Left kidney (tissue), 8 donors: Measurements from ENCODE around the gene TRAK2. TPM values are rescaled to one million over a fixed set of nuclear protein-coding genes. Genes with fewer than 3 reads are reported as not detected.
A peak's percentile ranks its signal among the peaks of the same experiment; 100 is the strongest.
"Not testable (repeated sequence)": the region's sequence is repeated elsewhere in the genome, so short reads cannot be mapped to it uniquely, and the experiment has no call there.

Experiments
- DNase-seq: peaks from one replicate; pipeline ENCODE4 v3.0.0-alpha.2; 2013
- long read RNA-seq, 8 donors: transcript quantifications; one replicate each; lab custom pipeline, GENCODE V29; 2026
- polyA plus RNA-seq: library from polyadenylated mRNA; unstranded; fragments of 120-200 nt; gene quantifications from one replicate; pipeline ENCODE4 v1.2.1, GENCODE V29; 2013; ENCODE audit not compliant: insufficient read length

The TRAK2 gene, protein sequence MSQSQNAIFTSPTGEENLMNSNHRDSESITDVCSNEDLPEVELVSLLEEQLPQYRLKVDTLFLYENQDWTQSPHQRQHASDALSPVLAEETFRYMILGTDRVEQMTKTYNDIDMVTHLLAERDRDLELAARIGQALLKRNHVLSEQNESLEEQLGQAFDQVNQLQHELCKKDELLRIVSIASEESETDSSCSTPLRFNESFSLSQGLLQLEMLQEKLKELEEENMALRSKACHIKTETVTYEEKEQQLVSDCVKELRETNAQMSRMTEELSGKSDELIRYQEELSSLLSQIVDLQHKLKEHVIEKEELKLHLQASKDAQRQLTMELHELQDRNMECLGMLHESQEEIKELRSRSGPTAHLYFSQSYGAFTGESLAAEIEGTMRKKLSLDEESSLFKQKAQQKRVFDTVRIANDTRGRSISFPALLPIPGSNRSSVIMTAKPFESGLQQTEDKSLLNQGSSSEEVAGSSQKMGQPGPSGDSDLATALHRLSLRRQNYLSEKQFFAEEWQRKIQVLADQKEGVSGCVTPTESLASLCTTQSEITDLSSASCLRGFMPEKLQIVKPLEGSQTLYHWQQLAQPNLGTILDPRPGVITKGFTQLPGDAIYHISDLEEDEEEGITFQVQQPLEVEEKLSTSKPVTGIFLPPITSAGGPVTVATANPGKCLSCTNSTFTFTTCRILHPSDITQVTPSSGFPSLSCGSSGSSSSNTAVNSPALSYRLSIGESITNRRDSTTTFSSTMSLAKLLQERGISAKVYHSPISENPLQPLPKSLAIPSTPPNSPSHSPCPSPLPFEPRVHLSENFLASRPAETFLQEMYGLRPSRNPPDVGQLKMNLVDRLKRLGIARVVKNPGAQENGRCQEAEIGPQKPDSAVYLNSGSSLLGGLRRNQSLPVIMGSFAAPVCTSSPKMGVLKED
- polyA plus RNA-seq, result 48.8 TPM
- long read RNA-seq, donor 1, full-length matches to known transcripts, result 2 of 13 reads
- long read RNA-seq, donor 1, partial matches to known transcripts, result 11 of 13 reads
- long read RNA-seq, donor 1, other reads (novel, unspliced or antisense), result 0 of 13 reads
- long read RNA-seq, donor 2, full-length matches to known transcripts, result 2 of 2 reads
- long read RNA-seq, donor 2, partial matches to known transcripts, result 0 of 2 reads
- long read RNA-seq, donor 2, other reads (novel, unspliced or antisense), result 0 of 2 reads
- long read RNA-seq, donor 3, partial matches to known transcripts, result 5 of 24 reads
- long read RNA-seq, donor 3, other reads (novel, unspliced or antisense), result 19 of 24 reads
- long read RNA-seq, donor 4, result 0 reads
- long read RNA-seq, donor 5, full-length matches to known transcripts, result 3 of 3 reads
- long read RNA-seq, donor 5, partial matches to known transcripts, result 0 of 3 reads
- long read RNA-seq, donor 5, other reads (novel, unspliced or antisense), result 0 of 3 reads
- long read RNA-seq, donor 6, full-length matches to known transcripts, result 1 of 1 reads
- long read RNA-seq, donor 6, partial matches to known transcripts, result 0 of 1 reads
- long read RNA-seq, donor 6, other reads (novel, unspliced or antisense), result 0 of 1 reads
- long read RNA-seq, donor 7, full-length matches to known transcripts, result 5 of 10 reads
- long read RNA-seq, donor 7, partial matches to known transcripts, result 5 of 10 reads
- long read RNA-seq, donor 7, other reads (novel, unspliced or antisense), result 0 of 10 reads
- long read RNA-seq, donor 8, full-length matches to known transcripts, result 1 of 1 reads
- long read RNA-seq, donor 8, partial matches to known transcripts, result 0 of 1 reads
- long read RNA-seq, donor 8, other reads (novel, unspliced or antisense), result 0 of 1 reads

DNA sequence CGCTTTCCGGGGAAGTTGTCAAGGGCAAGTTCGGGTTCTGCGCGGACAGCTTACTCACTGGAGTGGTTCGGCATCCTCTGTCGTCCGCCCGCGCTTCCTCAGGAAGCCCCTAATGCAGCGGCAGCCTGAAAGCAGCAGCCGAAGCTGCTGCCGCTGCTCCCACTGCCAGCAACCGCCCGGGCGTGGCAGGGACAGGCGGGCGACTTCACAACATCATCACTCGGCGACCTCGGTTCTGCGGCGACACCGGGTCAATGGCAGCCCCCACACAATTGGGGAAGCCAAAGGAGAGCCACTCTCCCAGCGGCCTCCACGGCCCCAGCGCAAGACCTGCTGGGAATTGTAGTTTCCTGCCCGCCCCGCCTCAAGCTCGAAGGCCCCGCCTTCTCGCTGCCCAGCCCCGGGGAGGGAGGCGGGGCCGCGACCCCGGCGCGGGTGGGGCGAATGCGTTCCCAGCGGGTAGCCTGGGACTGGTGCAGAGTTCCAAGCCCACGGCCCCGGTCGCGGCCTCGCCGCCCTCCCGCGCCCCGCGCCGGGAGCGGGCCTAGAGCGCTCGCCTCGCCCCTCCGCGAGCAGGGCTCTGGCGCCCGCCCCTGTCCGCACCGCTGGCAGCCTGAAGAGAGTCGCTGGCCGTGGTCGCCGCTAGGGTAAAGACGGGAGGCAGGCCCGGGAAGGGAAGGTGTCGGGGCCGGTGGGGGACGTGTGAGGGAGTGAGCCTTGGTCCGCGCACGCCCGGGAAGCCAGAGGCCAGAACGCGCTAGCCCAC lies at the start of gene TRAK2, which contains the start of gene STRADB:
TSS of gene TRAK2 (minus strand) at position 167 of the 766 bp plus-strand sequence. CDS start 30,951 bp downstream, outside the sequence.
TSS of gene STRADB (plus strand) at position 449 of the 766 bp plus-strand sequence. CDS start 3,101 bp downstream, outside the sequence.
- peak; percentile 93 for DNase-seq

DNA sequence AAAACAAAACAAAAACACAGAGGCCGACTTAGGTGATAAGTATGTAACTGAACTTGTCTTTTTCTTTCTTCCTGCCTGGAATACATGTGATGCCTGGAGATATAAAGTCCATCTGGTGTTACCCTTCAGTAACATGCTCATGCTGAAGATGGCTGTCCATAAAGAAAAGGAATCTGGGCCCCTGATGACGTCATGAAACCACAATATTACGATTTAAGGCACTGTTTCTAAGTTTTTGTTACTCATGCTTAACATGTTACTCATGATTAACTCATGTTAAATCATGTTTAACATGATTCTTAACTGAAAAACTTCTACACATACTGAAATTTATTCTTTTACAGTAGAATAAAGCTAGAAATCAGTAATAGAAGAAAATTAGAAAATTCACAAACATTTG lies 49.3 kb upstream of the TRAK2 start:
- no peak for DNase-seq

DNA sequence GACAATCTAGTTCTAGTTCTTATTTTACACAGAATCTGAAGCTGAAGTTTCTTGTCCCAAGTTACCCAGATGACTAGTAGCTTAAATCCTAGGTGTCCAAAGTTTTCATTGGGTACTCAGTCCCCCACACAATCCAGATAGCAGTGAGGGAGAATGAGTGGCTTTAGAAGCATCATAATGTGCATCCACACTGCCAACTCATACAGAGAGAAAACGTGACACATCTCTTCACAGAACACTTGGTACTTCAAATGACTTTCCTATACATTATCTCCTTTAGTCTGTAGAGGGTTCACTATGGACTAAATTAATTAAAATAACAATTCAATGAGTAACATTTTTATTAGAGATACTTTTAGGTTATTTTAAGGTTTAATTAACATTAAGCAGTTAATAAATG lies 45.5 kb upstream of the TRAK2 start:
- no peak for DNase-seq

DNA sequence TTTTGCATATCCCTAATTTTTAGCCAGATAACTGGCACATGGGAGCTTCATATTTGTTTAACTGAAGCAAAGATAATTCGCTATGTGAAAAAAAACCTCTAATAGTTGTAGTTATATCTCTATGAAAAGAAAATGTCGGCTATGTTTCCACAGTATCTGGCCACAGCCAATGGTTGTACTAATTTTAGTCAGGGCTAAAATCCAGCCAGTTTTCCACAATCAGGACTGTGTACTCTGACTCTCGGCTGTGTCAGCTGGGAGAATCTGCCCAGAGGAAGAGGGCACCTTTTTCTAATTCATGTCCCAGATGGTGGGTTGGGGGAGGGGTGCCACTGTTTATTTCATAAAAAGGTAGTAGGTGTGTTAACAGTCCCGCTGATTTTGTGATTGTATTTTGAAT lies 39.0 kb upstream of the TRAK2 start:
- DNase-seq, result no peak

DNA sequence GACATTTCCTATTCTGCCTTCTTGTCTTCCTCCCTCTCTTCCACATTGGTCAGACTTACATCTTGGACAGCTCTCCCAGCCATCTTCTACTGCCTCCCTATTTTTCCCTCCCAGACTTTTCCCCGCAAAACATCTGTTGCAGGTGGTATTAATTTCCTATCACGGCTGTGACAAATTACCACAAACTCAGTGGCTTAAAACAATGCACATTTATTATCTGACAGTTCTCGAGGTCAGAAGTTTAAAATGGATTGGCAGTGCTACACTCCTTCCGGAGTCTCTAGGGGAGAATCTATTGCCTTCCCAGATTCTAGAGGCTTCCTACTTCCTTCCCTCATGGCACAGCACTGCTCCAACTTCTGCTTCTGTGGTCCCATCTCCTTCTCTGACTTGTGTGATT lies 33.5 kb upstream of the TRAK2 start:
- DNase-seq, result no peak

DNA sequence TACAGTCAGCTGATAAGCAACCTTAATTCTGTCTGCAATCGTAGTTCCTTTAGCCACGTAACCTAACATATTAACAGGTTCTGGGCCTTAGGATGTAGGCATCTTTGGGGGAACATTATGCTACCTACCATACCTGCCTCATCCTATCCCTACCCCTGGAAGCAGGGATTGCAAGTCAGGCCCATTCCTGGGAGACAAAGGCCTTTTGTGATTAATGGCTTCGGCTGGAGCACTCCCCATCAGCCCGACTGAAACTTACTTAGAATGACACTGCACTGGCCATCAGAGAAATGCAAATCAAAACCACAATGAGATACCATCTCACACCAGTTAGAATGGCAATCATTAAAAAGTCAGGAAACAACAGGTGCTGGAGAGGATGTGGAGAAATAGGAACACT lies 32.5 kb upstream of the TRAK2 start:
- not testable (repeated sequence) for DNase-seq

DNA sequence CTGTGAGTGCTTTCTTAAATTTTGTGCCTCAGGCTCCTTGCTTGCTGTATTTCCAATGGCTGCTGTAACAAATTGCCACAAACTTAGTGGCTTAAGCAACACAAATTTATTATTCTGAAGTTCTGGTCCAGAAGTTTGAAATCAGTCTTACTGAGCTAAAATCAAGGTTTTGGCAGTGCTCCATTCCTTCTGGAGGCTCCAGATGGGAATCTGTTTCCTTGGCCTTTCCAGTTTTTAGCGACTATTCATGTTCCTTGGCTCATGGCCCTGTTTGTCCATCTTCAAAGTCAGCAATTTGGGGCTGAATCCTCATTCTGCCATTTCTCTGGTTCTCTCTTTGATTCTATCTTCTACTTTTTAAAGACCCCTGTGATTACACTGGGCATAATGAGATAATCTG lies 32.1 kb upstream of the TRAK2 start:
- no peak for DNase-seq

DNA sequence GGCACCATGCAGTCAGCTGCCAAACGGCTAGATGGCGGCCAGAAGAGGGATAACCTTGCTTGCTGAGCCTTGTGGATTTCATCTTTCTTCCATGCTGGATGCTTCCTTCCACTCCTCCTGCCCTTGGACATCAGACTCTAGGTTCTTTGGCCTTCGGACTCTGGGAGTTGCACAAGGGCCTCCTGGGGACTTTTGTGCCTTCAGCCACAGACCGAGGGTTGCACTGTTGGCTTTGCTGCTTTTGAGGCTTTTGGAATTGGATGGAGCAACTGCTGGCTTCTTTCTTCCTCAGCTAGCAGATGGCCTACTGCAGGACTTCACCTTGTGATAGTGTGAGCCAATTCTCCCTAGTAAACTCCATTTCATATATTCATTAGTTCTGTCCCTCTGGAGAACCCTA lies 31.3 kb upstream of the TRAK2 start:
- DNase-seq, result no peak

DNA sequence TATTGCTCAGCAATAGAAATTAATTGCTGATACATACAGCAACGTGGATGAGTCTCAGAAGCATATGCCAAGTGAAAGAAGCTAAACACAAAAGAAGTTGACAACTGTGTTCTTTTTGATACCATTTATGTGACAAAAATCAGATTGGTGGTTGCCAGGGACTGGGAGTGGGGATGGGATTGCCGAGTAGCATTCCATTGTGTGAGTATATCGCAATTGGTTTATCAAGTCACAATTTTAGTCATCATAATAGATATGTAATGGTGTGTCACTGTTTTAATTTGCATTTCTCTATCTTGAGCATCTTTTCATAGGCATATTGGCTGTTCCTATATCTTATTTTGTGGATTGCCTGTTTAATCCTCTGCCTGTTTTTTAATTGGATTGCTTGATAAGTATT lies 21.2 kb upstream of the TRAK2 start:
- DNase-seq, result no peak

DNA sequence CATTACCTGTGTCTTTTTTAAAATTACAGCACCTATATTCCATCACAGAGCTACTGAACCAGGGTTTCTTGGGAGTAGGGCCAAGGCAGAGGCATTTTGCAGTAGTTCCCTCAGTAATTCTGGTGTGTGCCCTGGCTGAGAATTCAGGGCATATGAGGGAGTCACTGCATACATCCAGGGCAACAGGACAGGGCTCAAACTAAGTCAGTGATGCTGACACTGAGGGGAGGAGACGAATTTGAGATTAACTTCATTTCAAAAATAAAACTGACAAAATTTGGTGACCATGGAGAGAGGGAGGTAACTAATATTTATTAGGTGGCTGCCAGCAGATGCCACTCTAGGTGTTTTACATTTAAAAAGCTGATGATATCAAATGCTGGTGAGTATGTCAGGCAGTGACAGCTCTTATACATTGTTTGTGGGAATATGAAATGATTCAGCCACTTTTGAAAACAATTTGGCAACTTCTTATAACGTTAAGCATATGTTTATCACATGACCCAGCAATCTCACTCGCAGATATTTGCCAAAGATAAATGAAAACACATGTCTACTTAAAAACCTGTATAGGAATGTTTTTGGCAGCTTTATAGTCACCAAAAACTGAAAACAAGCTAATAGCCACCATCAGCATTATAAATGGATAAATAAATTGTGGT lies 20.6 kb upstream of the TRAK2 start:
- no peak for DNase-seq

DNA sequence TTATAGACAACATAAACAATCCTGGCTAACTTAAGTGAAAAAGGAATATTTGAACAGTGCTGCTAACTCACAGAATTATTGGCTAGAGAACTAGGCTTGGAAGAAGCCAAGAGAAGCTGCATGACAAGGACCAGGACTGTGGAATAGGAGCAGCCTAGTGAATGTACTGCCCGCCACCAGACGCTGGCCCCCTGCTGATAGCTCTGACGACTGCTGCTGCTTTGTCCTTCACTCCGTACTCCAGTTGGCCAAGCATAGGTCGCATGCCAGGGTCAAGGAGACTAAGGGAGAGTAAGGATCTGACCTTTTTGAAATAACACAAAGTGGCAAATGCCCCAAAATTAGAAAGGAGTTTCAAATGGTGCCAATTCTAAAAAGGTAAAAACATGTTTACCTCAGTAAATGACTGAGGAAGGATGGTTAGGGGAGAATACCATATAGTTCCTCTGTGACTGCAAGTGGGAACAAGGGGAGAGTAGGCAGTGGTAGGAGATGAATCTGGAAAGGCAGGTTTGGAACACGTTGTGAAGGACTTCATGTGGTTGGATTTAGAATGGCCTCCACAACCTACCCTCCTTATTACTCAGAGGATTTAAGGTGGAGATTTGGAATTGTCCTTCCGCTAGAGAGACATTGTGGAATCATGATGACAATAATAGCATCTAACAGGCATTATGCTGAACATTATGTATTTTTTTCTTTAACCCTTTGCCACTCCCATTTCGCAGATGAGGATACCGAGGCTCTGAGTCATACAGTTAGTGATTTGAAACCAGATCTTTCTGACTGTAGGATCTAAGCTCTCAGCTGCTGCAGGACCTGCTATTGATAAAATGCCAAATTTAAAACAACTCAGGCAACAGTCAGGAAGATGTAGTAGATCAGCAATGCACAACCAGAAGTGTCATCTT lies 19.8 kb upstream of the TRAK2 start:
- DNase-seq, result no peak

DNA sequence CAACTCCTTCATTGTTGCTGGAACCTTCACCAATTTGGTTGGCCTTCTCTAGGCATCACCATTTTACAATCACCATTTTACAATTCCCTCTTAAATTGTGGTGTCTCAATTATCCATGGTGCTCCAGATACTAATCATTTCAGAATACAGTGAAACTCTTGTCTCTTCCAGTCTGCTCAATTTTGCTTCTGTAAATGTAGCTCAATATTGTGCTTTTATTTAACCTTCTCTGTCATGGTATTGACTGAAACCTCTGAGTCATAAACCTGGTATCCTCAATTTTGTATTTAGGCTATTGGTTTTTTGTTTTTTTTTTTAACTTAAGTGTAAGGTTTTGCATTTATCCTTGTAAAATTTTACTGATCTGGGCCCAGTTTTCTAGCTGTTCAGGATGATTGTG lies 16.4 kb upstream of the TRAK2 start:
- DNase-seq, result no peak

DNA sequence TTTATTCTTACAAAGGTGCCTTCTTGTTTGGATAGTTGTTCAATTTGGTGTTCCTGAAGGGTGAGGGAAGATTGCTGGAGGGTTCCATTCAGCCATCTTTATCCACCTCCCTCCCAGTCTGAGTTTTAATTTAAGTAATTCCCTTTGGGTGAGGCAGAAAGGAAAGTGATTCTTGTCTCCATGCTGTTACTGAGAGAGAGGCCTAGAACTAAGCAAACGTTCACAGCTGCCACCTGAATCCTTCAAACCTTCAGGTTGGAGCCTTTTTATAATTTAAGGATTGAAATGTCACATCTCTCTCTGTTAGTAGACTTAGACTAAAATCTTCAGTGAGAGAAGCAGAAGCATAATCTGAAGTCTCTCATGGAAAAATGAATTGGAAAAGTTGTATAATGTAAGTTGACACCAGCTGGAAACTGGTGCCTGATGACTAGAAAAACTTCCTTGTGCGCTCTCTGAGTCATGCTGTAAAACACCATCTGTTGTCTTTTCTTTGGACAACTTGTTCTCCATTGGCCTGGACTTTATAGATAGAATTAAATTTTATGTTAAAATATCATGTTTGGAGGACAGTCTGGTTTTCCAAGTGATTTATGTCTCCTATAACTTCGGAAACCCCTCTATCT lies 14.9 kb upstream of the TRAK2 start:
- DNase-seq, result peak; percentile 44

DNA sequence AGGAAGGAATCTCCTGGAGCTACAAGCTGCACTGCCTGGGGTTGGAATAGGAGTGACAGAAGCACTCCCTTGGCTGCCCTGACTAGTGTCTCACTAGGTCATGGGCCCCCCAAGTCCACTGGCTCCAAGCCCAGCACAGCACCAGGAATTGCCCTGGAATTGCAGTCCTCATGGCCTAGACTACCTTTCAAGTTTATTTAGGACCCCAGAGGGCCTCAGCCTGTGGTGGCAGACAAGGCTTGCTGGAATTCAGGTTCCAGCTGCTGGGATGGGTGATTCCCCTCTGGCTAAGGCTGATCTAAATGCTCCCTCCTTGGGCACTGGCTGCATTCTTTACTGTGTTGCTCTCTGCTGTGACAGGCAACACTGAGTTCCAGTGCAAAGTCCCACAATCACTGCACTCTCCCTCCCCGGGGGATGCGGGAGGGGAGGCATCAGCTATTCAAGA lies 14.3 kb upstream of the TRAK2 start:
- no peak for DNase-seq

DNA sequence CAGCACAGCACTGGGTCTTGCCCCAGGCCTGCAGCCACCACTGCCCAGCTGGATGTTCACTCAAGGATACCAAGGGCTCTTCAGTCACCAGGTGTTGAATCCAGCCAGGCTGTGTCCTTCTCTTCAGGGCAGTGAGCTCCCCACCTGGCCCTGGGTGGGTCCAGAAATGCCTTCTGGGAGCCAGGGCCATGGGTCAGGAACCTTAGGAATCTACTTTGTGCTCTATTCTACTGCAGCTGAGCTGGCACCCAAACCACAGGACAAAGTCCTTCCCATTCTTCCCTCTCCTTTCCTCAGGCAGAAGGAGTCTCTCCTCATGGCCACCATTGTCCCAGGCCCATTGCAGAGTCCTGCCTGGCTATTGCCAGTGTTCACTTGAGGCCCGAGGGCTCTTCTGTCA lies 13.3 kb upstream of the TRAK2 start:
- DNase-seq, result no peak

DNA sequence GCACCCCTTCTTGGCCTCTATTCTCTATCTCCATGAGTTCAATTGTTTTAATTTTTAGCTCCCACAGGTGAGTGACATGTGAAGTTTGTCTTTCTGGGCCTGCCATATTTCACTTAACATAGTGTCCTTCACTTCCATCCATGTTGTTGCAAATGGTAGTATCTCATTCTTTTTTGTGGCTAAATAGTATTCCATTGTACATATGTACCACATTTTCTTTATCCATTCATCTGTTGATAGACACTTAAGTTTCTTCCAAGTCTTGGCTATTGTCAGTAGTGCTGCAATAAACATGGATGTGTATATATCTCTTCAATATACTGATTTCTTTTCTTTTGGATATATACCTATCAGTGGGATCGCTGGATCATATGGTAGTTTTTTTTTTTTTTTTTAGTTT lies 9.3 kb upstream of the TRAK2 start:
- DNase-seq, result no peak

DNA sequence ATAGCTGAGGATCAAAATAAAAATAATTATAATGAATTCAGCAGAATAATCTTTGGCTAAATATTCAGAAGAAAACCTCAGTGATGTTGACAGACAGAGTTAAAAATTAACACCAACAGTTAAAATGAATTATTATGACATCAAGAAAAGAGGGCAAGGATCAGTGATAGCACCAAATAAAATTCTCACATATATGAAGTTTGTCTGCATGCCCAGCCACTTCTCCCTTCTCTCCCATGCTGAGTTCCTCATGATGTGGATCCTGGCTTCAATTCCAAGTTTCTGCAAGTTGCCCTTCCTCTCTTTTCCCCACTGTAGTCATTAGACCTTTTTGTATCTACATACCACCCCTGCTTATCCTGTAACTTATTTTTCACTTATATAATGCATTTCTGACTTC lies 7.1 kb upstream of the TRAK2 start:
- no peak for DNase-seq
